H1 (cell line): Measurements from ENCODE around the gene SRP9.
"Not testable (repeated sequence)": the region's sequence is repeated elsewhere in the genome, so short reads cannot be mapped to it uniquely, and the experiment has no call there.

Experiments used
- CTCF ChIP-seq, 3 experiments: IDR thresholded peaks; 1 replicate in 2 of 3; 2 replicates in 1 of 3; pipeline versions ENCODE4 v1.5.1 to v1.6.1; 2011; ENCODE audit warnings: low read length in 3 of 3, mild to moderate bottlenecking in 3 of 3, inconsistent platforms in 2 of 3, low read depth in 1 of 3, moderate library complexity in 1 of 3; ENCODE audit not compliant: insufficient read depth in 1 of 3; ENCODE audit errors: control extremely low read depth in 1 of 3
- GABPA ChIP-seq: IDR thresholded peaks from 2 replicates; pipeline ENCODE4 v1.6.1; 2011; ENCODE audit warnings: mild to moderate bottlenecking, low read length, moderate library complexity, borderline replicate concordance; ENCODE audit not compliant: insufficient read depth
- POLR2AphosphoS5 ChIP-seq: IDR thresholded peaks from 2 replicates; pipeline ENCODE4 v1.6.1; 2011; ENCODE audit warnings: low read depth, low read length

DNA sequence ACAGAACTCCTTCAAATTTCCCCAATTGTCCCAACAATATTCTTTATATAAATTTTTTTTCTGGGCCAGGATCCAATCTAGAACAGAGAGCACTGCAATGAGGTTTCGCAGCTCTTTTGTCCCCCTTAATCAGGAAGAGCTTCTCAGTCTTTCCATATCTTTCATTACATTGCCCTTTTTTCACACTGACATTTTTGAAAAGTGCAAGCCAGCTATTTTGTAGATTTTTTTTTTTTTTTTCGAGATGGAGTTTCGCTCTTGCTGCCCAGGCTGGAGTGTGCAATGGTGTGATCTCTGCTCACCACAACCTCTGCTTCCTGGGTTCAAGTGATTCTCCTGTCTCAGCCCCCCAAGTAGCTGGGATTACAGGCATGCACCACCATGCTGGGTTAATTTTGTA is 29.1 kb downstream of the SRP9 start:
- TF ChIP-seq POLR2AphosphoS5; CTCF (IDR thresholded peaks at IDR 0.05; ENCODE audit: control extremely low read depth in 1 of 3, insufficient read depth in 1 of 3, low read depth in 1 of 3, low read length in 3 of 3); GABPA: not testable (repeated sequence)
